GM18508 (cell line): Measurements from ENCODE around the gene MRPS24.

Experiments used
- ATAC-seq: cut with Tn5 transposase; IDR thresholded peaks from one replicate; pipeline ENCODE4 v1.9.1; 2021; ENCODE audit warnings: moderate number of reproducible peaks; ENCODE audit not compliant: insufficient read depth, unreplicated experiment

The MRPS24 gene

DNA sequence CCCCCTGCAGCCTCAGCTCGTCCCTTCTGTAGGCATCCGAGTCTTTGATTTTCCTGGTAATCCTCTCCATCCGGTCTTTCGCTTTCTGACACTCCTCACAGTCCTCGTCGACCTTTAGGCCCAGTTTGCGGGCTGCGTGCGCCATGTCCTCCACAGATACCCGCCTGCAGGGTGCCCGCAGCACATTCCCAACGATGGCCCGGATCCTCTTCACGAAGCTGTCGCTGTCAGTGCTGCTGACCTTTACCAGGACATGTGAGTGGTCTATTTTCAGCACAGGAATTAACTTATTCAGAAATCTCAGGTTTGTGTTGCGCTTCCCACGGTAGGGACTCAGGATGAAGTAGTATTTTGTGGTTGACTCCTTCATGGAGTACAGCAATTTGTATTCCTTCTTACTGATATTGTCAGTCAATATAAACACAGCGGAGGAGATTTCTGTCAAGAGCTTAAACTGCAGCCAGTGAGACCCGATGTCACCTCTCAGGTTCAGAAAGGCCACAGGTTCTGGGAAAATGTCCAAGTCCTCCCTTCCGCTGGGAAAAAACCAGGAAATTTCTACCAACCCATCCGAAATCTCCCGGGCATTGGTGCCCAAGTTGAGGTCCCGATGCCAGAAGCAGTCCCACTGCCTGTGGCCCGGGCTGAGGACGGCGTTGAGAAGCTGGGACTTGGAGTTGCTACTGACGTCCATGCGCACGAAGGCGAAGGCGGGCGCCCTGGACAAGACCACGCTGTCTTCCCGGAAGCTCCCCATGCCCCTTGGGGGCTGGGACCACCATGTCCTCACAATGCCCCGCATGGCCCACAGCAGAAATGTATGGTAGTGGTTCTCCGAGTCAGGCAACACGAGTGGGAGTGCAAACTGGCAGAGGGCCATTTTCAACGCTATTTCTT, 8.9 kb upstream of the MRPS24 start:
- no peak for ATAC-seq

DNA sequence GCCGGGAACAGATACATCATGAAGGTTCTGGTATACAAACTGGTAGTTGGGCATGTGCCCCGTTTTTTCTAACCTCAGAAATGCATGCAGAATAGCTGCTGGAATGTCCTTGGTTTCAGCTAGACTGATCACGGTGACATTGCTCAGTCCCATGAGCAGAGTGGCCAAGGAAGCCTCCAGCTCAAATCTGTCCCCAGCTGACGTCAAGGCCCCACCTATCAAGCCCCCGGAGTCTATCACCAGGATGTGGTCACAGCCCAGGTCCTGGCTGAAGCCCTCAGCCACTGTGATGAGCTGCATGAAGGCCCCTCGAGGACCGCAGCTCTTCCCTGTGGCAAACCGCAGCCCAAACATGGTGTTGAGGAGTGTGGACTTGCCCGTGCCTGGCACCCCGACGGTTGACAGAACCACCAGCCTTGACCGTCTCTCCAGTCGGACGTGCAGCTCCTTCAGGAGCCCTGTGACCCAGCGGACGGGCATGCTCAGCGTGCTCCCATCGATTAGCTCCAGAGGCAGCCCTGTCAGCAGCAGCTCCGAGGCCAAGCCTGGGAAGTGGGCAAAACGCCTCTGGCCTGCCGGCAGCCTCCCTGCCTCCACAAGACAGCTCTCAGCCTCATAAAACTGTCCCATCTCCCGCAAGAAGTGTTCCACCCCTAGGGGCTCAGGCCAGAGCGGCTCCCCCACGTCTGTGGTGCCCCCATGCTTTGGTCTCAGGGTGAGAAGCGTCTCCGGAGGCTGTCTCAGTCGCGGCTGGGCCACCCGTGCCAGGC, 7.8 kb upstream of the MRPS24 start:
- ATAC-seq: no peak

DNA sequence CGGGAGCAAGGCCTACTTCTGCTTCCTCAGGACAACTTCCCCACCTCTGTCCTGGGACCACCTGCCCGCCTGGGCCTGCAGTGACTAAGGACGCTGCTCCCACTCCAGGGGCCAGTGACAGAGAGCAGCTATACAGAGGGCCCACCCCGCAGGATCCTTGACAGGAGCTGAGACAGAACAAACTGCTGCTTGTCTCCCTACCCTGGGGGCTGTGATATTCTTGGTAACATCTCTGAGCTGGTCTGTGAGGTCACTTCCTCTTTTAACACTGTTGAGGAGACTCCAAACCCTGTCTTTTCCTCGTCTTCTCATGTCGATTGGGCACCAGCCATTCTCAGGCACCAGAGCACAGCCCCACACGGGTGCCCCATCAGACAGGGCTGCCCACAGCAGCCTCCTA, 6.9 kb upstream of the MRPS24 start:
- ATAC-seq: no peak

DNA sequence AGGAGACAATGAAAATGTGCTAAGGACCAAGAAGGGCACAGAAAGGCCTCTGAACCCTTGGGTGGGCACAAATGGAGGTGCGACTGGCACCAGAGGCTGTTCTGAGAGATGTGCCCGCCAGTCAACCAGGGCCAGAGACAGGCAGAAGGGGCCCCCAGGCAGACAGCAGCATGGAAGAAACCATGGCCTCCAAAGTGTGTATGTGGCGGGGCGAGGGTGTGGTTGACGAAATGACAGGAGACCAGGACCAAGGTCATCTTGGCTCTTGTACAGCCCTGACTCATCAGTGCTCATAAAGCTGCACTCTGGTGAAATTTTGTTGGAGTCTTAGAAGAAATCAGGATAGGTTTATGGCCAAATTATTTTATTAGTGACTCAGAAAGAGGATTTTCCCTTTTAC, 4.0 kb upstream of the MRPS24 start:
- no peak for ATAC-seq

DNA sequence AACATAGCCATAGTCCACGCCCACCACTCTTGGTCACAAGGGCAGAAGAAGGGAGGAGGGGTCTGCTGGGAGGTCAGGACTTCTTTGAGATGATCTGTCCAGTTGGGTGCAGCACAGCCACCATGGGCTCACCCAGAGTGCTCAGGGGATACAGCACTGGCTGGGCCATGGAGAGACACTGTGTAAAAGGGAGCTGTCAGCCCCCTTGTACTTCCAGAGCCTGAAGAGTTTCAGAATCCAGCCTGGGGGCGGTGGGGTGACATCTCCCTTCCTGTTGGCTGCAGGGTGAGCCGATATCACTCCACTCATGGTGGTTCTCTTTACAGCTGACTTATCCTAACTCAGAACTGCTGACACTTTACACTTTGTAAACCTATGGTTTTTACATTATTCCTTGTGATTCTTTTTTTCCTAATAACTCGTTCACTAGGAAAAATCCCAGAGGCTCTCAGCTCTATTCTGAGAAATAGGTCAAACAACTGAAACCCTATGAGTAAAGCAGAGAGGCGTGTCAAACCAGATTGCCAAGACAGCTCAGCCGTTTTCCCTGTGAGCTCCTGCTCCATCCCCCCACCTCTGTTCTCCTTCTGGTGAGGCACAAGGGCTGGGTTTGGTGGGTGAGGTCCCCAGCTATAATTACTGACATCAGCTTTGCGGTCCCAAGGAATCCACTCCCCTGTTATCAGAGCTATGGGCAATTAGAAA, 3.2 kb upstream of the MRPS24 start:
- ATAC-seq: no peak

DNA sequence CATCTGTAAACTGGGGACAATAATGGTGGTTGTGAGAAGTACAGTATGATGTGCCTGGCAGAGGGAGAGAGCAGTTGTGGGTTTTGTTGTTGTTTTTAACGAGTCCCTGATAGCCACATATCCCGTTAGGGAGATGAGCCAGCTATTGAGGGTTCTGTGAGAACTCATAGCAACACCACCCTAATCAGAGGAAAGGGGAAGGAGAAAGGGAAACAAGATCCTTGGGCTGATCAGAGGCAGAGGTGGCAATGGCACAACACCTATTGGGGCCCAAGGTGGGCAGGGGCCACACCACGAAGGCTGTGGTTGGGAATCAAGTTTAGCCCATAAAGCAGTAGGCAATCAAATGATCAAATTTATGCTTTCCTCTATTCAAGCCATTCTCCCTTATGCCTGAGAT, 1.7 kb upstream of the MRPS24 start:
- ATAC-seq: no peak

DNA sequence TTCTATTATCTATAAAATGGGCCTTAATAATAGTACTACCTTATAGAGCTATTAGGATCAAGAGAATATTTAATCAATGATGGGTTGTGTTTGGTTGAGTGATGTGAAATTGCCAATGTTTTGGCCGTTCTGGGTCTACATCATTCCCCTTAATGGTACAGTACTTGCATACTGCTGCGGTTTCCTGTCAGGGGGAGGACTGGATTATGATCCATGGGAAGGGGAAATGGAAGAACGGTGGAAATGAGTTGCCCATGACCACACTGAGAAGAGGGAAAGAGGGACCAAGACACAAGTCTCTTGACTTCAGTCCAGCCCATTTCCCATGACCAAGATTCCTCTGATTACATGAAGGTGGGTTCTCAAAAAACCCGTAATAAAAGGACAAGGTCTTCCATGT, 999 bp upstream of the MRPS24 start:
- ATAC-seq: no peak

DNA sequence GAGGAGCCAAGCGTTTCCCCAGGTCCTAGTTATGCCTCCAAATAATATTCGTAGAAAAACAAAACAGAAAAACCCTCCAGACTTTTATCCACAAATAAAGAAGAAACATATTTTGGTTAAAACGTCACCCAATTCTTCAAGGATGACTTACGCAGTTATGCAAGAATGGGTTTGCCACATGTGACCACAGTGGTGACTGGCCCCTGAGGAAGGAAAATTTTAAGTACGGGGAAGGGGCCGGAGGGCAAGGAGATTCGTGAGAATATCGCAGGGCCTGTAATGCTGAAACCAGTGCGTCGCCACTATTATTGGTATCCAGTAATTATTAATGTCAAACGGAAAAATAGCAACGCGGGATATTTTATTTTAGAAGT, 537 bp upstream of the MRPS24 start:
- no peak for ATAC-seq

DNA sequence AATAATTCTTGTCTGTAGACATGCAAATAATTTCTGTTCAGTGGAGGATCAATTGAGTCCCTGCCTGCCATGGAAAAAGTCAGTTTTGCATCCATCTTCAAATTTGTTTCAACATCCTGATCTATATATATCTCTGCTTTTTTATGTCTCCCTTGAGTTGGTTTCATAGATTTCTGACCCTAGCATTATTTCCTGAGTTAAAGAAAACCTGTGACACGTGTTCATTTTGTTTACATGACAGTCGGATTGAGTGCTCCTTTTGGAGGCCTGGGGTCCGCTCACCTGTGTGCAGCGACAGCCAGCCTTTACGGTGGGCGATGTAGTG, 674 bp downstream of the MRPS24 start:
- ATAC-seq: no peak

DNA sequence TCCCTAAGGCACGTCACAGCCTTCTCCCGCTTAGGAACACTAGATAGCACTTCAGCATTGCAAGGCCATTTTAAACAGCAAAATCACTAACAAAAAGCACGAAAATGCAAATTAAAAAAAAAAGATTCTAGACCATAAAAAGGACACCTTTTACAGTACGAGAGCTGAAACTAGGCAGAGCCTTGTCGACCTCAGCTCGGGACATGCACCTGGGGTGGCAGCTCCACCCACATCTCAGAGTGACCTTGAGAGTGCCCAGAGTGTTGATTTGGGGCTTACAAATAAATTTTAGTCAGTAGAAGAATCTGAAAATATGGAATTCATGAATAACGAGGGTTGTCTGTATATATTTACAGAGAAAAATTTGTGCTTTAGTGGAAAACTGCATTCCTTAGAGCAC, 1.1 kb downstream of the MRPS24 start:
- no peak for ATAC-seq

DNA sequence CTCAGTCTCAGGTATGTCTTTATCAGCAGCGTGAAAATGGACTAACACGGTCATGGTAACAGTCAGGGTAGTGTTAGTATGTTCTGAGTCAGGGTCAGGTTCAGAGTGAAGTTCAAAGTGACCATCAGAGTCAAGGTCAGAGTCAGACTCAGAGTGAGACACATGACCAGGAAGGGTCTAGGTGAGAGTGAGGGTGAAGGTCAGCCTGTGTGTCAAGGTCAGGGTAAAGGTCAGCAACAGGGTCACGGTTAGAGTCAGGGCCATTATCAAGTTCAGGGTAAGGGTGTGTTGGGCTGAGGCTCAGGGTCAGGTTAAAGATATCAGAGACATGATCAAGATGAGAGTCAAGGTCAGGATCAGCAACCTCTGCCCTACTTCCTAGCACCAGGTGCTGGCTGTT, 4.0 kb downstream of the MRPS24 start:
- ATAC-seq: no peak

DNA sequence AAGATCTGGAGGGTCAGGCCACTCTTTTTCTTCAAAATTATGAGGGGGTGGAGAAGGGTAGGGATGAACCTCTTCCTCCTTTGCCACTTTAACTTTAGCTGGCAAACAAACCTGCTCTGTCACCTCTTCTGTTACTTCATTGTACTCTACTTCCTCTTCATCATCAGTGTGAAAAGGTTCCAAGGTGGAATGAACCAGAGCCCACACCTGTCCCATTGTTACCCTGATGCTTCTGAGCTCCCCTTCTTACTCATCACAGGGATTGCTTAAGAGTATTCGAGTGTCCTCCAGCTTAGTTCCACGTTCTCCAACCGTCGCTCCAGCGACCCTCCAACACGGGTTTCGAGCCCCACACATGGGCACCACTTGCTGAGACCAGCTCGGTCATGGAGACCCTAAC, 5.2 kb downstream of the MRPS24 start:
- ATAC-seq: no peak

DNA sequence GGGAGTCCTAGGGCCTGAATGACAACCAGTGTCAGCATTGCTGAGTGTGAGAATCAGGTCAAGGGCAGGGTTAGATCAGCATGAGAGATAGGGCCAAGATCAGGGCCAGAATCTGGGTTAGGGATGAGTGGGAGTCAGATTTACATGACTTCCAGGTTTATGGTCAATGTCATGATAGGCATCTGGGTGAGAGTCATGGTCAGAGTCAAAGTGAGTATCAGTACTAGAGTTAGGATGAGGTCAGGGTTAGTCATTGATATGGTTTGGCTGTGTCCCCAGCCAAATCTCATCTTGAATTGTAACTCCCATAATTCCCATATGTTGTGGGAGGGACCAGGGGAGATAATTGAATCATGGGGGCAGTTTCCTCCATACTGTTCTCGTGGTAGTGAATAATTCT, 12.3 kb downstream of the MRPS24 start:
- ATAC-seq: no peak

DNA sequence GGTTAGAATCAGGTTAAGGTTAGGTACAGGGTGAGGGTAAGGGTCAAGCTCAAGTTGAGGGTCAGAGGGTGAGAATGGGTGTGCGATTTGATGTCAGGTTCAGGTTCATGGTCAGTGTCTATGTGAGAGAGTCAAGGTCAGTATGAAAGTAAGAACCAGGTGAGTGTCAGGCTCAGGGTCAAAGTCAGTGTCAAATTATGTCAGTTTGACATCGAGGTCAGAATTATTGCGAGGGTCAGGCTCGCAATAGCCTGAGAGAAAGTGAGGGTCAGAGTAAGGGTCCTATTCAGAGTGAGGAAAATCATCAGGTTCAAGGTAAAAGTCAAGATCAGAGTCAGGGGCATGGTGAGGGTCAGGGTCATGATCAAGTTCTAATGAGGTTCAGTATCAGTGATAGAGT, 13.0 kb downstream of the MRPS24 start:
- ATAC-seq: no peak

DNA sequence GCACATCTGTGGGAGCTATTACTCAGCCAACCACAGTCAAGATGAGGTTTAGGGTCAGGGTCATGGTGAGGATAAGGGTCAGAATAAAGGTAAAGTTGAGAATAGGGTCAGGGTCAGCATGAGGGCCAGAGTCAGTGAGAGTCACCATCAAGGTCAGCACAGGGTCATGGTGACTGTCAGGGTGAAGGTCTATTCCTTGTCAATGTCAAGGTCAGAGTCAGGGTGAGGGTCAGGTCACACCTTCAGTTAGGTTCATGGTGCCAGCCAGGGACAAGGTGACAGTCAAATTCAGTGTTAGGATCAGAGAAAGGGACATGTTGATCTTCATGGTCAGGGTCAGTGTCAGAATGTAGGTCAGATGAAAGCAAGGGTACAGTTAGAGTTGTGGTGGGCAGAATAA, 14.1 kb downstream of the MRPS24 start:
- no peak for ATAC-seq

DNA sequence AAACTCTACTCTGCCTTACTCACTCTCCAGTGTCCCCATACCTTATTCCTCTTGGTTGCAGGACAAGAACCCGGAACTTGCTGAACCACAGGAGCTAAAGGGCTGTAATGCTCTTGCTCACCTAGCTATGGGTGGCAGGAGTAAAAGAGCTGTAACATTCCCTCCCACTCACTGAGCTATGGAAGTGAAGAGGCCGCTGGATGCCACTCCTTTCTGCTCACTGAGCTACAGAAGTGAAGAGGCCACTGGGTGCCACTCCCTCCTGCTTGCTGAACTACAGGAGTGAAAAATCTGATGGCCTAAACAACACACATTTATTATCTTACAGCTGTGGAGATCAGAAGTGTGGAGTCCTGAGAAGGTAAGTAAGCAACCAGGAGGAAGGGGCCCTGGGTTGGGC, 17.5 kb downstream of the MRPS24 start:
- no peak for ATAC-seq

DNA sequence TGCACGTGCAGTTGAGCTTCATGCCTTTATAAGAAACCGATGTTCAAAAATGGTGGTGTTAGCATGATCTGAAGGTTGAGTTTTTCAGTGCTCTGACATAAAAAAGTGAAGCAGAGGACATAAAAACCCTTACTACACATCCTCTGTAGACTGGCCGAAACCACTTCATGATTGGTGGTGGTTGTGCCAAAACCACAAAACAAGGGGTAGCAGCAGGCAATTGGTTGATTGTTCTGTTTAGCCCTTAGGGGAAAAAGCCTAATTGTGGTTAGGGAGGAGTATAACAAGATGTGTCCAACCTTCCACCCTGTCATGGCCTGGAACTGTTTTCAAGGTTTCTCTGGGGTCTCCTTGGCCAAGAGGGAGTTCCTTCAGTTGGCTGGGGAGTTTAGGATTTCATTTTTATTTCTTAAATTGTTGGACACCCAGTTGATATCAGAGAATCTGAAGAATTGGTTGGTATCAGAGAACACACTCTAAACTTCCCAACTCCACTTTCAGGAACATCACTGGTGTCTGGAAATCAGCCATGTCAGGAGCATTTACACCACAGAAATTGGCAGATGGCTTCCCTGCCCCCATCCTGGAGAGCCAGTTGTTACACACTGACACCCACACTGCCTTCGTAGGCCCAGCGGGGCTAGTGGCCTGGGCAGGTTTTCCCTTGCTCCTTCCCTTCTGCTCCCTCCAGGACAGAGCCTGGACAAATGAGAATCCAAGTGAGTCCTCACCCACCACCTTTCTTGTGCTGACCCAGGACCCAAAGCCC, 18.8 kb downstream of the MRPS24 start:
- ATAC-seq: peak; percentile 74

DNA sequence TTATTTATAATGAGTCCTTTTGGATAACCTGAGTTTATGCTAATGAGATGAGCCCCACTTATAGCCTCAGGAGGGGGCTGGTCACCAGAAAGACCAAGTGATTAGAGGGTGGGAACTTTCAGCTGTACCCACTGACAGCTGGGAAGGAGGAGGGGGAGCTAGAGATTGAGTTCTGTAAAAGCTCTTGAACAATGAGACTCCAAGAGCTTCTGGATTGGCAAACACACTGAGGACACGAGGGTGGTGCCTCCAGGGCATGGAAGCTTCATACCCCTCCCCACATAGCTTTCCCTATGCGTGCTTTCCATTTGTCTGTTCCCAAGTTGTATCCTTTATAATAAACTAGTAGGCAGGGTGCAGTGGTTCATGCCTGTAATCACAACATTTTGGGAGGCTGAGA, 20.3 kb downstream of the MRPS24 start:
- ATAC-seq: no peak

DNA sequence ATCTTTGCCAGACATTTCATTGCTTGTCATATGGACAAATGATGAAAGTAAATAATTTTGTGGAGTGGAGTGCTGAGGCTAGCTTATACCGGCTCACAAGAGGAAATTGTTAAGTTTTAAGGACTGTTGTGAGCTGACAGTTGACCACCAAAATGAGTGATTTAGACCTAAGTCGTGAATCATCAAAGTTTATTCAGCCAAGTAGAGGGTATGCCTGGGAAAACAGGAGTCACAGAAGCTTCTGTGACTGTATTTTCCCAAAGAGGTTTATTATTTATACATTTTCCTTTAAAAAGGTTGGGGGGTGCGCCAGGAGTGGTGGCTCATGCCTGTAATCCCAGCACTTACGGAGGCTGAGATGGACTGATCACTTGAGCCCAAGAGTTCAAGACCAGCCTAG, 21.8 kb downstream of the MRPS24 start:
- ATAC-seq: no peak

DNA sequence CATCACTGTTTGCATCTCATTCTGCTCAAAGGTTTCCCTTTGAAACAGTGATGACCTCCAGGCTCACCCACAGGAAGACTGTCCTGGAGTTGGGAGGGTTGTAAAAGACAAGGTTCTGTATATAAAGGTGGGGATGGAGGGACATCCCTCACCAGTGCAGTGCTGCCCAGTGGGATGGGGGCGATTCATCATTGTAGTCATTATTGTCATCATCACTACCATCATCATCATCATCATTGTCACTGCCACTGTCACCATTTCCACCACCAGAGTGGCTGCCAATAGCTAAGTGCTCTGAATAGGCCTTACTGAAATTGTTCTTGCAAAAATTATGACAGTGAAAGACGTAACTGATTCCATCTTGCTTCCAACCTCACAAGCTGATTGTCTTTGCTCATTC, 24.7 kb downstream of the MRPS24 start:
- ATAC-seq: no peak

DNA sequence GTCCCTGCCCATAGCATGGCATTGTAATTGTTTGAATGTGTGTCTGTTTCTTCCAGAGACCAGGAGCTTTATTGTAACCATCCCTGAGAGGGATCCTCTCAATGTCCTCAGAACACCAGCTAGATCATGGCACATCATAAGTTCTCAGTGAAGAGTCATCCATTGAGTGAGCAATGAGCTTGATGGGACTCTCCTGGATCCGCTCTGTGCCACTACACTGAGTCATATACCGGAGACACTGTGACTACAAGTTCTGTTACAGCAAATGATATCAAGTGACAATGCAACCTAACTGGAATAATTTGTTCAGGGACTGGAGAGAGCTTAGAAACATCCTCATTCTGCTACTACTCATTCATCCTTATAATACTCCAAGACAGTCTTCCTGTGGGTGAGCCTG, 25.1 kb downstream of the MRPS24 start:
- ATAC-seq: no peak
